Activated B cell treated with CpG ODN at 0.5 μM for 24 hours (primary cell): ENCODE data around the gene VIM. TPM values are rescaled to one million over a fixed set of nuclear protein-coding genes. Genes with fewer than 3 reads are reported as not detected.

ENCODE experiments used
- ATAC-seq: fragments of 200-7000 bp; cut with Tn5 transposase; one replicate; pipeline ENCODE4 v1.10.0; 2021; ENCODE audit warnings: low read depth, mild to moderate bottlenecking, moderate library complexity
- CTCF ChIA-PET: fragments of 350-600 bp; sonication (Branson Sonifier 250); formaldehyde crosslinking; loops from one replicate; lab custom pipeline; 2021; ENCODE audit warnings: antibody characterized with exemption; lab: Charles Lee
- POLR2A ChIA-PET: fragments of 350-600 bp; sonication (Branson Sonifier 250); formaldehyde crosslinking; loops from one replicate; lab custom pipeline; 2021; ENCODE audit warnings: antibody characterized with exemption; lab: Charles Lee
- DNase-seq: peaks from one replicate; pipeline ENCODE4 v3.0.0; 2022
- H3K27ac Mint-ChIP-seq: one replicate; pipeline ENCODE4 v1.8.0; 2020; ENCODE audit warnings: mixed read lengths
- H3K27me3 Mint-ChIP-seq: one replicate; pipeline ENCODE4 v1.8.0; 2021; ENCODE audit warnings: mixed read lengths
- H3K36me3 Mint-ChIP-seq: one replicate; pipeline ENCODE4 v1.8.0; 2021; ENCODE audit warnings: low read depth, mixed read lengths
- H3K4me1 Mint-ChIP-seq: one replicate; pipeline ENCODE4 v1.8.0; 2021; ENCODE audit warnings: mixed read lengths
- H3K4me3 Mint-ChIP-seq: one replicate; pipeline ENCODE4 v1.8.0; 2020; ENCODE audit warnings: mild to moderate bottlenecking, mixed read lengths
- H3K9me3 Mint-ChIP-seq: one replicate; pipeline ENCODE4 v1.8.0; 2020; ENCODE audit warnings: mixed read lengths
- CTCF ChIP-seq: fragments of 200-600 bp; IDR thresholded peaks from one replicate; pipeline ENCODE4 v1.8.0; 2022; ENCODE audit warnings: antibody characterized with exemption, mild to moderate bottlenecking
- intact Hi-C: fragments of 100-400 bp; cut with micrococcal nuclease; formaldehyde crosslinking; loops from one replicate; pipeline ENCODE4 v1.15.1; 2024
- total RNA-seq: library from RNA; stranded (reverse); gene quantifications from 2 replicates; pipeline ENCODE4 v1.2.3, GENCODE V29; 2022

Gene VIM
- total RNA-seq, 1 donor from 2014 or later: 796 TPM

GRCh38 chr10:17241611-17242333 is 13.7 kb downstream of the VIM start:
- Mint-ChIP-seq H3K27ac (no peak overlapping the region), H3K27me3 (peaks cover 5% of the 10 kb centered on the region), H3K4me3 (no peak overlapping the region), H3K36me3 (peaks cover 19% of the 10 kb centered on the region), H3K9me3 (no peaks in the 10 kb centered on the region), H3K4me1 (no peaks in the 10 kb centered on the region)
- ChIA-PET POLR2A (no interaction called here), CTCF (interaction anchor here (0.8 kb wide), 1 partner anchor 414 kb away, joined by 3 read pairs; no protein-coding TSS in a partner anchor)
- ATAC-seq: no peak
- intact Hi-C loops: no loop called here
- DNase-seq: no peak
- no peak for TF ChIP-seq CTCF

DNA sequence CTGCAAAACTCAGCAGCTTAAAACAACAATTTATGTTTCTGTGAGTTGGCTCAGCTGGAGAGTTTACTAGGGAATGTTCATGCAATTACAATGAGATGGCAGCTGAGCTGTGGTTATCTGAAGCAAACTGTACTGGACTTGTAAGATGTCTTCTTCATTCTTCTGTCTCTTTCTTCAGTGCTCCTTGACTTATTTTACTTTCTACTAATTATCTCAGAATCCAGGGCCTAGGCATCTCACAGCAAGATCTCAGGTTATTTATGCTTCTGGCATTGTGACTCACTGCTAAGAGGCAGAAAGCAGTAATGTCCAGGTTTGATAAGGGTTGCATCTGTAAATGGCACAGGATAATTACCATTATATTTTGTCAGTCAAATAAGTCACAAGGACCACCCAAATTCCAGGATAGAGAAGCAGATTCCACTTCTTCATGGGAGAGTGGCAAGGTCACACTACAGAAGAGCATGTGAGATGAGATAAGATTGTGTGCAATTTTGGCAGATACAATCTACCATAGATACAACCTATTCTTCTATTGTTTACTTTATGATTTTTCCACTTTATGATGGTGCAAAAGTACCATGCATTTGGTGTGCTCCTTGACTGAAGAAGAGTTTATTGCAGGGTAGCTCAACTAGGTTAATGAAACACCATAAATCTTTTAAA is 16.8 kb downstream of the VIM start:
- Mint-ChIP-seq H3K4me1 (no peaks in the 10 kb centered on the region), H3K36me3 (no peaks in the 10 kb centered on the region), H3K4me3 (no peak overlapping the region), H3K9me3 (no peaks in the 10 kb centered on the region), H3K27ac (no peak overlapping the region), H3K27me3 (peaks cover 5% of the 10 kb centered on the region)
- DNase-seq: no peak
- ChIA-PET POLR2A (interaction anchor here (0.7 kb wide), 1 partner anchor 20 kb away, joined by 8 read pairs; no protein-coding TSS in a partner anchor), CTCF (no interaction called here)
- ATAC-seq: no peak
- intact Hi-C loops: no loop called here
- no peak for TF ChIP-seq CTCF

DNA sequence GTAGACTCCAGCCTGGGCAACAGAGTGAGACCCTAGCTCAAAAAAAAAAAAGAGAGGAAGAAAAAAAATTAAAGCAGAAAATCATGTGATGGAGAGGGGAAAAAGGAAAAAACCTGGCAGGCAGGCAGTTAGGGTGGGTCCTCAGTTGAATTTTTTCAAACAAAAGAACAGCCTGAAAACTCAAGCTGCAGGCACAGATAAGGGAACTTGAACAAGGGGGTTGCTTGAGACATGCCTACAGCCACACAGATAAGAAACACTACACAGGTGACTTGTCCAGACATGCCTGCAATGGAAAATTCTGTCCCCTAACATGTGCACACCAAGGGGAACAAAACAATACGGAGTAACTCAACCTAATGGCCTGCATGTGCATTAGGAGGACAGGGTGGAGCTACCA is 19.2 kb downstream of the VIM start:
- H3K4me3 Mint-ChIP-seq: no peak overlapping the region
- no peaks in the 10 kb centered on the region for H3K9me3 Mint-ChIP-seq
- no peak overlapping the region for H3K27ac Mint-ChIP-seq
- intact Hi-C loops: no loop called here
- ChIA-PET POLR2A (no interaction called here), CTCF (interaction anchor here (1.8 kb wide), 1 partner anchor 9 kb away, joined by 5 read pairs; no protein-coding TSS in a partner anchor)
- ATAC-seq: no peak
- no peaks in the 10 kb centered on the region for H3K36me3 Mint-ChIP-seq
- no peak for TF ChIP-seq CTCF
- no peak for DNase-seq
- no peaks in the 10 kb centered on the region for H3K4me1 Mint-ChIP-seq
- H3K27me3 Mint-ChIP-seq: peaks cover 5% of the 10 kb centered on the region

- no peaks in the 10 kb centered on the region for H3K4me1 Mint-ChIP-seq
- intact Hi-C loops: loop anchor here (1.0 kb wide), 1 partner anchor 358 kb away; no protein-coding TSS in a partner anchor
- H3K9me3 Mint-ChIP-seq: no peaks in the 10 kb centered on the region
- H3K36me3 Mint-ChIP-seq: no peaks in the 10 kb centered on the region
- no peak for DNase-seq
- H3K4me3 Mint-ChIP-seq: no peak overlapping the region
- ChIA-PET CTCF (no interaction called here), POLR2A (interaction anchor here (0.9 kb wide), 1 partner anchor 21 kb away, joined by 6 read pairs; the partner anchor contains the start of gene VIM)
- no peak for TF ChIP-seq CTCF
- peaks cover 5% of the 10 kb centered on the region for H3K27me3 Mint-ChIP-seq
- no peak for ATAC-seq
- H3K27ac Mint-ChIP-seq: no peak overlapping the region
These were observed 20.9 kb downstream of the VIM start for GRCh38 chr10:17248964-17249363.

DNA sequence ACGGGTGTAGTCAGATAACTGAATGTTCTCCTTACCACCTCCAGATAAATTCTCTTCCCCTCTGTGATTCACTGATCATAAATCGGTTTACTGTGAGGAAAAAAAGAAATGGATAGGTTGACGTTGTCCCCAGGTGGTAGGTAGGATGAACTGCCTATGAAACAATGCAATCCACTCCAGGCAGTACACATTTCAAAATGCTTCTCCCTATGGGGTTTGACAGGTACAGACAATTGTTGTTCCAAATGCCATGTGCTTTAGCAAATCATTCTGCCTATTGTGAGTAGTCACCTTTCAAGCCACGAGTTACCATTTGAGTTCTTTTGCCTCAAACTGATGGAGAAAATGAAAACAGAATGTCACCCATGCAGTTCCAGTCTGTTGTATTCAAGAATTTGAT is 21.8 kb downstream of the VIM start:
- peaks cover 5% of the 10 kb centered on the region for H3K27me3 Mint-ChIP-seq
- H3K4me3 Mint-ChIP-seq: no peak overlapping the region
- intact Hi-C loops: loop anchor here (1.0 to 10.0 kb wide), 2 partner anchors 359 to 1375 kb away; no protein-coding TSS in a partner anchor
- TF ChIP-seq CTCF: no peak
- no peaks in the 10 kb centered on the region for H3K36me3 Mint-ChIP-seq
- H3K27ac Mint-ChIP-seq: no peak overlapping the region
- no peak for DNase-seq
- H3K9me3 Mint-ChIP-seq: no peaks in the 10 kb centered on the region
- ChIA-PET POLR2A (no interaction called here), CTCF (interaction anchor here (0.6 kb wide), 1 partner anchor 406 kb away, joined by 3 read pairs; no protein-coding TSS in a partner anchor)
- no peaks in the 10 kb centered on the region for H3K4me1 Mint-ChIP-seq
- ATAC-seq: peak; percentile 56
